HG03097 (cell line): ENCODE measurements around the gene BEGAIN.

Source experiments
- ATAC-seq: cut with Tn5 transposase; IDR thresholded peaks from one replicate; pipeline ENCODE4 v1.9.1; 2021; ENCODE audit not compliant: unreplicated experiment, low FRiP score

Gene BEGAIN

GRCh38 chr14:100553471-100553870, 33.7 kb downstream of the BEGAIN start:
- ATAC-seq = no peak

DNA sequence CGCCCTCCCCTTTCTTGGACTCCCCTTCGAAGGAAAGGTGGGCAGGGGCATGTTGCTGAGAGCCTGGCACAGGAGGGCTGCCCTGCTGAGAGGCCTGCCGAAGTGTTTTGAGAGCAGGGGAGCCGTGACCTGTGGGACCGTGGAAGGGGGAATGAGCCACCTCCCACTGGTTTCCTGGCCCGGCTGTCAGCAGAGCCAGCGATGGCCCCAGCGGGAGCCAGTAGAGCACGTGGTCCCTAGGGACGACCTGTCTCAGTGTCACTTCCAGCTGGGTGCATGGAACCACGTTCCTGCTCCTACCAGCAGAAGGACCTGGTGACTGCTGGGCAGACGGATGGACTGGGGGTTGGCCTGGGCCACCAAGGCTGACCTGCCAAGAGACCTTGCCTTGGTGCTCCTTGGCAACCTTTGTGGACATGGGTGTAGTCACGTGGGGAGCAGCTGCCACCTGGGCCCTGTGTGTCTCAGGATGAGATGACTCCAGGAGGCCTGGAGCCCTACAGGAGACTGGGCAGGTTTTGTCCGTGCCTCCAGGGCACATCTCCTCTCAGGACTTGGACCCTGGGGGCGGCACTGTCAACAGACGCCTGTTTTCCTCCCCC, 34.6 kb downstream of the BEGAIN start:
- no peak for ATAC-seq

- no peak for ATAC-seq
Measured at GRCh38 chr14:100551056-100551455, 36.2 kb downstream of the BEGAIN start.

DNA sequence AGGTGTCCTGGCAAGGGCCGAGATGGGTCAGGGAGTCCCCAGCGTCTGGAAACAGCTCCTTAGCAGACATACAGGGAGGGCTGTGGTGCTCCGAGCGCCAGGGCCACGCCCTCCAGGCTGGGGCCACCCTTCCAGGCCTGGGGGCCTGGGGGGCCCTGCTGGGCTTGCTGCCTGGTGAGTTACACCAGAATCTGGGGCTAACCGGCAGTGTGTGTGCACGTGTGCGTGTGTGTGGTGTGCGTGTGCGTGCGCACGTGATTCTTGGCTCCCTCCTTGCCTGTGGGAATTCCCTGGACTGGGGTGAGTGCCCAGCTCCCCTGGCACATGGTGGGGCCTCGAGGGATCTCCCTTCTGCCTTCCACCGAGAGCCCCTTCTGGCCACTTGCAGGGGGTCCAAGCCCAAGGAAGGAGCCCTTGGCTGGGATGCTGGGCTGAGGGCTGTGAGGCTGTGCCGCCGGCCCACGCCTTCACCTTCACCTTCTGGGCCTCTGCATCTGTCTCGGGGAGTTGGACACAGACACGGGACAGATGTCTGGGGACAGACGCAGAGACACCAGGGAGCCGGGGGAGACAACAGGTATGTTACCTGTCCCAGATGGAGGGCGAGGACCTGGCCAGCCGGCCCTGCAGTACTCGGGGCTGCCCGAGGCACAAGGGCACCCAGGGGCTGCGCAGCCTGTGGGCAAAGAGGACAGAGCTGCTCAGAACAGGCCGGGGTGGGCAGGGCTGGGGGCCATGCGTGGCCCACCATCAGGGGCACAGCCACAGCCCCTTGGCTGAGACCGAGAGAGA, 37.2 kb downstream of the BEGAIN start:
- no peak for ATAC-seq

GRCh38 chr14:100548939-100549338, 38.3 kb downstream of the BEGAIN start:
- no peak for ATAC-seq

GRCh38 chr14:100548295-100548655, 38.9 kb downstream of the BEGAIN start:
- no peak for ATAC-seq

DNA sequence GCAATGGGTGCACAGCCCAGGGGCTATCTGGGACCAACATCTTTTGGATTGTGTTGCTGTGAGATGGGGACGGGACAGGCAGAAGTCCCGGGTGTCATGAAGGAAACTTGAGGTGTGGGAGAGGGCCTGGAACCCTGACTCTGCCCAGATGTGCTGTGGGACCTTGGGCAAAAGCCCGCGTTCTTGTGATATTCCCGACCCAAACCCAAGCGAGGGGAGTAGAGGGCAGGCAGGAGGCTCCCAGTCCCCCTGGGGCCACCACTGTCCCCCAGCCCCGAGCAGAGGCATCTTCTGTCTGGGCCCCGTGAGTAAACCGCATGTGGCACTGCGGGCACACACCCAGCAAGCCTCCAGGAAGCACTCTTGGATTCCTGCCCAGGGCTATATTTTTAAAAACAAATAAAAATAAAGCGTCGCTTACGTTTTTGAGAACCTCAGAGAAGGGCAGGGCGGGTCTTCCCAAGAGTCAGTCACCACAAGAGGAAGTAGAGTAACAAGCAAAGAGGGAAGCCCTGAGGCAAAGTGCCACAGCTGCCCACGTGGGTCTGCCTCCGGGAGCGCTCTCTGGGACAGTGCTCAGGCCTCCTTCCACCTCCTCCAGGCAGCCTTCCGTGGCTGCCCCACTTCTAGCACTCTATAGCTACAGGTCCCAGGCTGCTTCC, 39.5 kb downstream of the BEGAIN start:
- ATAC-seq = no peak

DNA sequence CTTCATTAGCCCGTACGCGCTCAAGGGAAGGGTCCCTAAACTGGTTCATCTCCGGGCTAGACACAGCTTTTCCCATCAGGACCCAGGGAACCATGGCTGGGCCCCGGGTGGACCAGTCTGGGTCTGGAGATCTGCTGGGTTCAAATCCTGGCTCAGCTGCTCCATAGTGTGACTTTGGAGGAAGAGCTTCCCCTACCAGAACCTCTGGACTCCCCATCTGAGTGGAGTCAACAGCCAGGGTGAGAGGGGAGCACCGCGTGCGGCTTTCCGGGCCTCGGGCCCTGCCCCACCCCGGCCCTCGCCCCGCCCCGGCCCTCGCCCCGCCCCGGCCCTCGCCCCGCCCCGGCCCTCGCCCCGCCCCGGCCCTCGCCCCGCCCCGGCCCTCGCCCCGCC, 41.2 kb downstream of the BEGAIN start:
- no peak for ATAC-seq

- ATAC-seq = no peak
Measured at GRCh38 chr14:100545359-100545758, 41.9 kb downstream of the BEGAIN start.

- ATAC-seq = no peak
Measured at GRCh38 chr14:100544506-100545141, 42.6 kb downstream of the BEGAIN start.

GRCh38 chr14:100543471-100544455, 43.5 kb downstream of the BEGAIN start:
- no peak for ATAC-seq

GRCh38 chr14:100542619-100543205, 44.5 kb downstream of the BEGAIN start:
- ATAC-seq = no peak

DNA sequence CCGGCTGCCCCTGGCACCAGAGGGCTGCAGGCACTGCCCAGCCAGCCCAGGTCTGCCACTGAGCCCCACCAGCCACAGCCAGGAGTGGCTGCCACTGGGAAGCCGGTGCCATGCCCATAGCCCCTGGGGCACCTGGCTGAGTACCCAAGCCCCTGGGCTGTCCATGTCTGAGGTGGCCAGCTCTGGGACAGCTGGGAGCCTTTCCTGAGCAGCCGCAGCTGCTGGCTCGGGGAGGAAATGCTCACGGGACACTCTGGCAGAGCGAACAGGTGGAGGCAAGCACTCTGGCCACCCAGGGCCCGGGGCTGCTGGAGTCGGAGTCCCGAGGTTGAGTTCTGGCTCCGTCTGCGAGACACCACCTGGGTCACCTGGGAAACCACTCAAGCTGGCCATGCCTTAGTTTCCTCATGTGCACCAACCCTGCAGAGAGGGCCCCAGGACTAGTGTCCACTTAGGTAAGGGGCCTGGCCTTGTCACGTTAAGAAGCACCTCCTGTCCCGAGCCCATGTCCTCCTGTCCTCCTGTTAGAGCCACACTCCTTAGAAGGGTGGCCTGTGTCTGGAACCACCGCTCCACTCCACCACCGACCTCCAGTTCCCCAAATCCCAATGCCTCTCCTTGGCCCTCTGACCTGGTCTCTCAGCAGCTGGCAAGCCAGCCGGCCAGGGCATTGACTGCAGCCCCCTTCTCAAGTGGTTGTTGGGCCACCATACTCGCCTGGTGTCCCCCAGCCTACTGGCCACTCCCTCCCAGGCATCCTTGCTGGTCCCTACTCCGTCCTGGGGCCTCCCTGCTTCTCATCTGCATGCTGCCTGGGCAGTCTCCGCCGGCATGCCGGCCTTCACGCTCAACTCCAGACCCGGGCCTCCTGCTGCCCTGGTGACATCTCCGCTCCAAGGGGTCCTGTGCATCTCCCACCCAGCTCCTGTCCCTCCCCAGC, 45.3 kb downstream of the BEGAIN start:
- ATAC-seq = no peak

- ATAC-seq = no peak
Measured at GRCh38 chr14:100540926-100541620, 46.1 kb downstream of the BEGAIN start.

GRCh38 chr14:100540141-100540925, 46.9 kb downstream of the BEGAIN start:
- ATAC-seq = no peak

GRCh38 chr14:100539766-100540140, 47.5 kb downstream of the BEGAIN start:
- ATAC-seq = no peak

DNA sequence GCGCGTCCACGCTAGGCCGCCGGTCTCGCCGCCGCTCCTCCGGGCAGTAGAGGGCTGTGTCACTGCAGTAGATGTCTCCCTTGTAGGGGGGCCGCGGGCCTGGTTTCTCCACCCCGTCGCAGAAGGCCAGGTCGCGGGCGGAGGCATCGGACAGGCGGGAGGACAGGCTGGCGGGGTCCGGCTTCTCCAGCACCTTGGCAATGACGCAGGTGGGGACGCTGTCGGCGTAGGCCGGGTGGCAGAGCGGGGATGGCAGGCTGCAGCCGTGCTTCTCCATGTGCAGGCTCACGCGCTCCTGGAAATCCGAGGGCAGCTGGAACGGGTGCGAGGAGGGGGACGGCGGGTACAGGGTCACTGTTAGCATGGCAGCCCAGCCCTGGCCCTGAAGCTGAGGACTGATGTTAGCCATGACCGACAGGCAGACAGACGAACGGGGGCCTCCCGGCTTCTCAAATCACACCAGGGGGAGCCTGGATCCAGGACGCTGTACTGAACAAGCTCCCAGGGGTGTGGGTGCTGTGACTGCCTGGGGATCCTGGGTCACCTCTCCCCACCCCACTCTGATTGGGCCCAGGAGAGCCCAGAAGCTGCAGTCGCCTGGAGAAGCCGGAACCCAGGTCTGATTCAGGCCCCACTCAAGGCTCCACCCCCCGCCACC, 48.1 kb downstream of the BEGAIN start:
- no peak for ATAC-seq
